Measurements from ENCODE around the gene MROH8. TPM values are rescaled to one million over a fixed set of nuclear protein-coding genes. Genes with fewer than 3 reads are reported as not detected.

The MROH8 gene
- total RNA-seq (2021) (3.3 TPM in 2 replicates), Bru-seq, nascent RNA (percentile 36 among the genes with signal in this experiment), BruChase-seq, experiment 1, labeled RNA remaining after a 2-hour chase (percentile 41 among the genes with signal in this experiment), BruChase-seq, experiment 2, labeled RNA remaining after a 6-hour chase (percentile 35 among the genes with signal in this experiment)
- long read RNA-seq, partial matches to known transcripts, result 3 of 12 reads
- long read RNA-seq, other reads (novel, unspliced or antisense), result 9 of 12 reads

DNA sequence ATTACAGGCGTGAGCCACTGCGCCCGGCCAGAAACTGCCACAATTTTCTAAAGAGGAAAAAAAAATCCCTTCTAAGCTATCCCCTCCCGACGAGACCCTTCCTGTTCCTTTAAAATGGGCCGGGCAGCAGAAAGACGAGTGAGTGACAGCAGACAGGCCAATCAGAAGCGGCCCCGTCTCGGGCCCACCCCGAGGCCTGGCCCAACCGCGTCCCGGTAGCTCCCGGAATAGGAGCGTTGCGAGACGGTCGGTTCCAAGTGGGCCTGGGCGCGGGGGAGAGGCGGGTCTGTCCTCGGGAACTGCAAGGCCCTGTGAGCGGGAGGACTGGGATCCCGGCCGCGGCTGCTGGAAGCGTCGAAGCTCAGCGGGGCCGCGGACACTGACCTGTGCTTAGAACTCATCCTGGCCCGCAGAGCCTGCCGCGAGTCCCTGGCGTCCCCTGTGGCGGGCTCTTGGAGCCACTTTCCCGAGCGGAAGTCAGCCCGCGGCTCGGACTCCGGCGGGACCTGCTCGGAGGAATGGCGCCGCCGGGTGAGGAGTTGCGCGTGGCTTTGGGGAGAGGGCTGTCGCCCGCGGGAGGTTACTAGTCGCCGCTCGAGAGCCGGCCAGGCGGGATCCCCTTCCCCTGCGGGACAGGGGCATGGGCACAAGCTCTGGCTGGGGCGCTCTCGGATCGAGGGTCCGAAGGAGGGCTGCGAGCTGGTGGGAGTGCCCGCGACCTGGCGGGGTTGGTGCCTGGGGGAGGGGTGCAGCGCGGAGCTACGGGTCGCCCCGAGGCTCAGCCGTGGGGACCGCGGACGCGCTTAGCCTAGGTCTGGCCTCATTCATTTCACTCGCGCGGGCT is at the start of gene MROH8, which contains the start of gene RPN2:
Gene MROH8, minus strand, starts transcription at position 710 of the 844 bp plus-strand sequence.
Gene RPN2, plus strand, starts transcription at position 492 of the 844 bp plus-strand sequence. Its CDS starts 27 bp downstream, at position 519.
- Histone ChIP-seq H3K27me3 (ENCODE audit: insufficient read depth, low read depth) (no peaks in the 10 kb centered on the region), H3K79me2 (ENCODE audit: low read depth) (peaks cover 49% of the 10 kb centered on the region), H3K36me3 (ENCODE audit: low read depth) (peaks cover 7% of the 10 kb centered on the region; the same call in 1 of the 2 replicates), H3K27ac (peak within 1 kb of the TSS; percentile 87), H3K4me1 (replicated peaks; ENCODE audit: insufficient read depth) (peaks cover 15% of the 10 kb centered on the region), H3F3A (ENCODE audit: insufficient read depth, low read depth) (peaks cover 8% of the 10 kb centered on the region), H3K4me2 (peak within 1 kb of the TSS; percentile 92), H3K9me2 (ENCODE audit: insufficient read depth) (no peaks in the 10 kb centered on the region), H4K20me1 (ENCODE audit: insufficient read depth) (peaks cover 35% of the 10 kb centered on the region), H3K4me3 (peak within 1 kb of the TSS; percentile 88), H3K9me3 (ENCODE audit: insufficient read depth, low read depth) (no peaks in the 10 kb centered on the region), H2AFZ (peak within 1 kb of the TSS; percentile 96)
- BruUV-seq (replicated peaks), result no TSS peak
- peak; percentile 90 to 99 for DNase-seq
- ChIA-PET POLR2A (ENCODE audit: unreplicated experiment) (interaction anchor here (0.6 to 1.5 kb wide), 7 partner anchors 16 to 1724 kb away, joined by 3 to 5 read pairs (median 3); no protein-coding TSS in a partner anchor), CTCF (interaction anchor here (0.6 to 1.9 kb wide), 2 partner anchors 13 to 1741 kb away, joined by 3 to 6 read pairs; partner anchors contain the start of gene GDF5)
- TF ChIP-seq EZH2 (IDR thresholded peaks at IDR 0.05; ENCODE audit: low read depth) (no peak), CTCF (conservative IDR thresholded peaks at IDR 0.05) (no peak)
- intact Hi-C loops (cut with micrococcal nuclease; ENCODE audit: unreplicated experiment), result loop anchor here (1.0 kb wide), 1 partner anchor 84 kb away; the partner anchor contains the start of gene RBL1

- Histone ChIP-seq H2AFZ (no peak overlapping the region), H3K79me2 (ENCODE audit: low read depth) (no peaks in the 10 kb centered on the region), H3K4me3 (no peak overlapping the region), H3K36me3 (ENCODE audit: low read depth) (peaks cover 53% of the 10 kb centered on the region), H3K9me2 (ENCODE audit: insufficient read depth) (no peaks in the 10 kb centered on the region), H3K9me3 (ENCODE audit: insufficient read depth, low read depth) (no peaks in the 10 kb centered on the region), H3K27ac (no peak overlapping the region), H3K27me3 (ENCODE audit: insufficient read depth, low read depth) (no peaks in the 10 kb centered on the region), H3F3A (ENCODE audit: insufficient read depth, low read depth) (no peaks in the 10 kb centered on the region), H3K4me1 (replicated peaks; ENCODE audit: insufficient read depth) (no peaks in the 10 kb centered on the region), H3K4me2 (no peak overlapping the region), H4K20me1 (ENCODE audit: insufficient read depth) (peaks cover 10% of the 10 kb centered on the region)
- CTCF ChIA-PET, result no interaction called here
- DNase-seq, result no peak
- no peak for TF ChIP-seq EZH2 (IDR thresholded peaks at IDR 0.05; ENCODE audit: low read depth)
- TF ChIP-seq CTCF (conservative IDR thresholded peaks at IDR 0.05), result no peak
- POLR2A ChIA-PET (ENCODE audit: unreplicated experiment), result no interaction called here
- no TSS peak for BruUV-seq (replicated peaks)
- intact Hi-C loops (cut with micrococcal nuclease; ENCODE audit: unreplicated experiment), result no loop called here
These were observed 49.3 kb upstream of the MROH8 start for GRCh38 chr20:37228656-37229055.

- H3K4me1 ChIP-seq (replicated peaks; ENCODE audit: insufficient read depth), result no peaks in the 10 kb centered on the region
- no peaks in the 10 kb centered on the region for H3K27me3 ChIP-seq (ENCODE audit: insufficient read depth, low read depth)
- no TSS peak for BruUV-seq (replicated peaks)
- H2AFZ ChIP-seq, result no peak overlapping the region
- ChIA-PET CTCF (no interaction called here), POLR2A (ENCODE audit: unreplicated experiment) (no interaction called here)
- no peak overlapping the region for H3K4me3 ChIP-seq
- H3K4me2 ChIP-seq, result no peak overlapping the region
- H3K36me3 ChIP-seq (ENCODE audit: low read depth), result peaks cover 54% of the 10 kb centered on the region
- DNase-seq, result no peak
- H3K79me2 ChIP-seq (ENCODE audit: low read depth), result no peaks in the 10 kb centered on the region
- H3K9me2 ChIP-seq (ENCODE audit: insufficient read depth), result no peaks in the 10 kb centered on the region
- peaks cover 10% of the 10 kb centered on the region for H4K20me1 ChIP-seq (ENCODE audit: insufficient read depth)
- TF ChIP-seq CTCF (conservative IDR thresholded peaks at IDR 0.05) (no peak), EZH2 (IDR thresholded peaks at IDR 0.05; ENCODE audit: low read depth) (no peak)
- no peaks in the 10 kb centered on the region for H3F3A ChIP-seq (ENCODE audit: insufficient read depth, low read depth)
- no peak overlapping the region for H3K27ac ChIP-seq
- intact Hi-C loops (cut with micrococcal nuclease; ENCODE audit: unreplicated experiment), result no loop called here
- H3K9me3 ChIP-seq (ENCODE audit: insufficient read depth, low read depth), result no peaks in the 10 kb centered on the region
These were observed 48.7 kb upstream of the MROH8 start for GRCh38 chr20:37228082-37228481.
